Stimulated activated CD4-positive, alpha-beta T cell treated with anti-CD3 and anti-CD28 coated beads, Interleukin-2, amount 100 ng/mL, for 48 hours (primary cell): ENCODE data around the gene APOL1.
"Not testable (repeated sequence)": the region's sequence is repeated elsewhere in the genome, so short reads cannot be mapped to it uniquely, and the experiment has no call there.

Source experiments
- DNase-seq, 2 donors: peaks; one replicate each; pipeline ENCODE4 v3.0.0-alpha.2; 2020

APOL1 gene

DNA sequence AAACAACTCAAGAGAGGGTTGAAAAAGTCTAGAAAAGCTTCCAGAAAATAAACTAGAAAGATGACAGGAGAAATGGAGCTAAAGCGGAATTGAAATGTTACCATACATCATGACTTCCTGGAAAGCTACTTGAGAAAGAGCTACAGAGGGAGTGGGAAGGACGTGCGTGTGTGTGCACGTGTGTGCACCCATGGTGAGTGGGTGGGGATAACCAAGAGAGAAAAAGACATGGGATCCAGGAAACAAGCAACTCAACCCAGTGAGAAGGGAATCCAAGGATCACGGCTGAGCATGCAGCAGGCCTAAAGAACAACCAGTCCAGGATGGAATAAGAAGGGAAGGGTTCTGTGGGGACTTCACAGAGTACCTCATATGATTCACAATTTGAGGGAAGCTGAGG lies 21.6 kb downstream of the APOL1 start:
- no peak for DNase-seq

GRCh38 chr22:36277482-36278291 lies 24.8 kb downstream of the APOL1 start:
- peak; percentile 61 to 66 for DNase-seq

DNA sequence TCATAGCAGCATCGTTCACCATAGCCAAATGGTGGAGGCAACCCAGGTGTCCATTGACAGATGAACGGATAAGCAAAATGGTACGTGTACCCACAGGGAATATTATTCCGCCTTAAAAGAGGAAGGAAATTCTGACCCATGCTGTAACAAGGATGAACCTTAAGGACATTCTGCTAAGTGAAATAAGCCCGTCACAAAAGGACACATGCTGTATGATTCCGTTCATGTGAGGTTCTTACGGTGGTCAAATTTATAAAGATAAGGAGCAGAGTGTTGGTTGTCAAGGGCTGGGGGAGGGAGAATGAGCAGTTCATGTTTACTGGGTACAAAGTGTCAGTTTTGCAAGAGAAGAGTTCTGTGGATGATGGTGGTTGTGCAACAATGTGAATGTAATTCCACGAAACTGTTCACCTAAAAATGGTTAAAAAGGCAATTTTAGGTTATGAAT lies 26.3 kb downstream of the APOL1 start:
- no peak for DNase-seq

- no peak for DNase-seq
These were observed 27.4 kb downstream of the APOL1 start for GRCh38 chr22:36280379-36280778.

GRCh38 chr22:36281781-36282327 lies 28.9 kb downstream of the APOL1 start:
- DNase-seq, result no peak

GRCh38 chr22:36282328-36282831 lies 29.4 kb downstream of the APOL1 start:
- DNase-seq, result no peak

DNA sequence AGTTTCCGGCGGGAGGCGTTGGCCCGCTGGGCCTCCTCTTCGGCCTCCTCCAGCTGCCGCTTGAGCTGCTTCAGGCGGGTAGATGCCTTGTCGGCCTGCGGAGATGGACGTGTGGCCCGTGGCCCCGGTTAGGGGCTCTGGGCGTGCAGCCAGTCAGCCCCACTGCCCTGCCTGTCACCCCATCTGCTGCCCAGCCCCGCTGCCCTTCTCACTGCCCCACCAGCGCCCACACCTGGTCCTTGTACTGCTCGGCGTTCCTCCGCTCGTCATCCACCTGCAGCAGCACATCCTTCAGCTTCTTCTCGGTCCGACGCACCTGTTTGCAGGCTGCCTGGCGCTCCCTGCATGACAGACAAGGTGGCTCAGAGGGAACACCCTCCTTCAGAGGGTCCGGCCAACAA lies 31.2 kb downstream of the APOL1 start:
- DNase-seq, result no peak

- DNase-seq, result no peak
These were observed 32.1 kb downstream of the APOL1 start for GRCh38 chr22:36285017-36285416.

DNA sequence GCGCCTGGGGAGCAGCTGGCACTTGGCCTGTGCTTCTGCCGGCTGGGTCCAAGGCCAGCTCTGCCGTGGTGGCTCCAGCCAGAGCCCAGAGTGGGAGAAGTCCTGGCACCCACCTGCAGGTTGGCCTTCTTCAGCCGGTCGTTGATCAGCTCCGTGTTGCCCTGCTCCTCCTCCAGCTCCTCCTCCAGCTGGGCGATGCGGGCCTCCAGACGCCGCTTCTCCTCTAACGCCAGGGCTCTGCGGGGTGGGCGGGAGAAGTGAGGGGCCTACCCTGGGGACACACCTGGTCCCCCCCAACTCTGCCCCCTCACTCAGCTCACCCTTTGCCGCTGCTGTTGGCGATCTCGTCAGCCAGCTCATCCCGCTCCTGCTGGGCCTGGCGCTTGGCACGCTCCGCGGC lies 32.6 kb downstream of the APOL1 start:
- no peak for DNase-seq

DNA sequence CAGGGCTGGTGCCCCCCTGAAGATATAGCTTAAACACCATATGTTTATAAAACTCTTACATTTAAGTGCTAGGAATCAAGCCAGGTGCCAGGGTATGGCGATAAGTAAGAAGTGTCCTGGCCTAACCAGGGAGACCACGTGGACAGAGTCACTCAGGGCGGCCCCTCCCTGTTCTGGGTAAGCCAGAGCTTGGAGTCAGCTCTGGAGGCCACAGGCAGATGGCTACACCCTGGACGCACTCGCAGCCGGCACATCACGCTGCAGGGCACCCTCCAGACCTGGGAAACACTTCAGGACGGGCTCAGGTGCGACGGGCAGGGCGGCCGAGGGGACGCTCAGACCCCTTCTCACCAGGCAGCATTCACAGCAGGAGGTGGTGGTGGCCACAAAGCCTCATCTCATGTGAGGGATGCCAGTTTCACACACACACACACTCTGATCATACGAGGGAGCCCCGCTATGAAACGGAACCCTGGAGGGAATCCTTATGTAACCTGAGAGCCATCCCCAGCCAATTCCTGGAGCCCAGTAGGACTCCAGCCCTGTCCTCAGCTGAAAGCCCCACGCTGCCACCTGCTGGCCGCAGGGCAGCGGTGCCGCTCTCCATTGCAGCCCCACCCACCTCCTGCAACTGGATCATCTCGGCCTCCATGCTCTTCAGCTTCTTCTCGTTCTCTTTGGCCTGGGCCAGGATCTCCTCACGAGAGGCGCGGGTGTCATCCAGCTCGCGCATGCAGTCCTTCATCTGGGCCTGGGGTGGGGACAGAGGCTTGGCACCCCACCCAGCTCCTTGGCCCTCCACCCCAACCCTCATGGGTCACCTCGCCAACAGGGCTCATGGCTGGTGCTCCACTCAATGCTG lies 33.4 kb downstream of the APOL1 start:
- peak; percentile 61 to 69 for DNase-seq

DNA sequence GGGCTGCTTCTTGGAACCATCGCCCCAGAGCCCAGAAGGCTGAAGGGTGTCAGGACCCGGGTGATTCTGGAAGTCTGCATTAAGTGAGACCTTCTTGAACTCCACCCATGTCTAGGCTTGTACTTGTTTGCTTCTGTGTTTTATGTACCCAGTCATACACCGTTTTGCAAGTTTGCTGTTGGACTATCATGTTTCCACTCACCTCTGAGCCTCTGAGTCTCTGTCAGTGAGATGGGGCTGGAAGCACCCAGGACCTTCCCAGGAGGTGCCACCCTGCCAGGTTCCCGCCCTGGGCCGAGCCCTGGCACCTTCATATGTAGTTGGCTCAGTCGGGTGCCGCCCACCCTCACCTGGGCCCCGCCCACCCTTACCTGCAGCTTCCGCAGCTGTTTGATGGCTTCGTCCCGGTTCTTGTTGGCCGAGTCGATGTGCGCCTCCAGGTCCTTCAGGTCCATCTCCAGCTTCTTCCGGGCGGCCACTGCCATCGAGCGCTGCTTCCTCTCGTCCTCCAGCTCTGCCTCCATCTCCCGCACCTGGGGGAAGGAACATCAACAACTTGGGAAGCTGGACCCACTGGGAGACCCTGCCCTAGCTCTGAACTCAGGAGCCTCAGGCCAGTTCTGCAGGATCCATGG lies 35.1 kb downstream of the APOL1 start:
- DNase-seq, result no peak

DNA sequence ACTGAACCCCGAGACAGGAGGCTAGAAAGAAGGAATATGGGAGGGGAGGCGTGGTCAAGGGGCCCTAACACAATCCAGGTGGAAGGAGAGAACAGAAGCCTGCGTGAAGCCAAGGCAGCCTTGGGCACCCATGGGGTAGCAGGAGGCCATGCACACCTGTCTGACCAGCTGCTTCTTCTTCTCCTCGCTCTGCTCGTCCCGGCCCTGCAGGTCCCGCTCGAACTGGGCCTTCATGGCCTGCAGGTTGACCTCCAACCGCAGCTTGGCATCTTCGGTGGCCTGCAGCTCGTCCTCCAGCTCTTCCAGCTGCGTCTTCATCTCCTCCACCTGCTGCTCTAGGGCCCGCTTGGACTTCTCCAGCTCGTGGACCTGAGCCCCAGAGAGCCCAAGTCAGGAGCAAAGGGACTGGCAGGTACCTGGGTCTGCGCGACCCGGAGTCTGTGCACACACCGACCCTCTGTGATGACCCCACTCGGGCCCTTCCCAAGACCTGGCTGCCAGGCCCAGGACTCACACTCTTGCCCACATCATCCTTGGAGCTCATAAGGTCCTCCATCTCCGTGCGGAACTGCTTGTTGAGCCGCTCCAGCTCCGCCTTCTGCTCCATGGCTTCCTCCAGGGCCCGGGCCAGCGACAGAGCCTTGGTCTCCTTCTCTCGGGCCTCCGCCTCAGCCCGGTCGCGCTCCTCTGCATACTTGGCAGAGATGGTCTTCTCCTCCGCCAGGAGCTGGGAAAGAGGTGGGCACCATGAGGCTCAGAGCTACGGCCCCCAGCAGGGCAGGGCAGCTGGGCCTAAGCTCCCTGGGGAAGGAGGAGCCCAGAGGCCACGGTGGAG lies 35.9 kb downstream of the APOL1 start:
- no peak for DNase-seq

GRCh38 chr22:36289406-36289870 lies 36.5 kb downstream of the APOL1 start:
- no peak for DNase-seq

GRCh38 chr22:36289948-36290371 lies 37.0 kb downstream of the APOL1 start:
- not testable (repeated sequence) for DNase-seq

GRCh38 chr22:36290391-36291075 lies 37.6 kb downstream of the APOL1 start:
- DNase-seq, result not testable (repeated sequence)

DNA sequence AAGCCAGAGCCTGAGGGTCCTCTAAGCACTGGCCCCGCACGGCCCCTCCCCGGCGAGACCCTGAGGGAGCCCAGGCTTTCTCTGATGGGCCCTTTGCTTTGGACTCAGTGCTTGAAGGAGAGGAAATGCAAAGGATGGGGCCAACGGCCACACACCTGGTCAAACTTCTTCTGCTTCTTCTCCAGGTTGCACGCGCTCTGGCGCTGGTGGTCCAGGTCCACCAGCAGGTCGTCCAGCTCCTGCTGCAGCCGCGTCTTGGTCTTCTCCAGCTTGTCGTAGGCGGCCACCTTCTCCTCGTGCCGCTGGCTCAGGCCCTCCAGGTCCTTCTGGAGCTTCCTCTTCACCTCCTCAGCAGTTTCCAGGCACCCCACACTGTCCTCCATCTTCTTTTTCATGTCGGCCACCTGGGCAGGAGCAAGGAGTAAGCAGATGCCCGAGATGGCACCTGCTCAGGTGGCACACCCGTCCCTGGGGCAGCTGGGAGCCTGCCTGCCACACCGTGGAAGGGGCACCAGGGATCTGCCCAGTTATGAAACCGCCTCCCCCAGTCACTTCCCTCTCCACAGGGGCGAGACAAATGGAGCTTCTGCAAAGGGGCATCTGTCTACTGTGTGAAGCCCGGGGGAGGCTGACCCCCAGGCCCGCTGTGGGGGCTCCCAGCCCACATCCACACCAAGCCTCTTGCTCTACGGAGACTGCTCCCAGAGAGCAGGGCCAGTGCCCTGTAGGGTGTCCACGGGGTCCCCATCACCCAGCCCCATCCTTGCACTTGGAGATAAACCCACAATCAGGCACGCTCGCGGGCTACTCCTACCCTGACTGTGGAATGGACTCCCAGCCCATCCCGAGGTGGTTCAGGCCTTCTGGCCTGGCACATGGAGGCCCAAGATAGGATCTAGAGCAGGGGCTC lies 39.2 kb downstream of the APOL1 start:
- no peak for DNase-seq

DNA sequence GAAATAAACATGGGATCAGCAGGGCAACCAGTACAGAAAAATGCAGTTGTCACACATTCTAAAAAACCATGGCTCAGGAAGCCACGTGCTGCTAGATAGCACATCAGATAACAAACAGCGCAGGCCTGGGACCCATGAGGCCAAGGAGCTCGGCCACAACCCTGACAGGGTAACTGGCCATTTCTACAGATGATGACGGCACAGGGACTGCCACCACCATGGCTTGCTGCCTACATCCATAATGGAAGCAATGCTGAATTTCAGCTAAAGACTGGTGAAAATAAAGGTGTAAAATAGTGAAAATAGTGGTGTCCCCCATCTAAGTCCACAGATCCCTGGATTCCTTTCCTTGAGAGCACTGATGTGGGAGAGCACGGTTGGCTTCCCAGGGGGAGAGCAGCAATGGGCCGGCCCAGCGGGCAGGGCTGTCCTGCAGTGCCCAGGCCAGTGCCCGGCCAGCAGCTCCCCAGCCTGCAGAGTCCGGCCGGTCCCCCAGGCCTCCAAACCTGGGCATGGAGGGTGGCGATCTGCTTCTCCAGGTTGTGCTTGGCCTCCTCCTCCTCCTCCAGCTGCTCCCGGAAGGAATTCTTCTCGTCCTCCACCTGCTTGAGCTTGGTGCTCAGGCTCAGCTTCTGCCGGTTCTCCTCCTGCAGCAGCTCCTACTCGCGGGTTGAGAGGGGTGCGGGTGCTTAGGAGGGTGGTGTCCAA lies 40.0 kb downstream of the APOL1 start:
- no peak for DNase-seq

- DNase-seq, result no peak
These were observed 40.8 kb downstream of the APOL1 start for GRCh38 chr22:36293606-36294292.

GRCh38 chr22:36294293-36294620 lies 41.3 kb downstream of the APOL1 start:
- DNase-seq, result no peak
